Naive thymus-derived CD4-positive, alpha-beta T cell (primary cell): ENCODE data around the gene SORCS2. TPM values are rescaled to one million over a fixed set of nuclear protein-coding genes. Genes with fewer than 3 reads are reported as not detected.

Experiments used
- ATAC-seq: fragments of 150-1000 bp; cut with Tn5 transposase; 2 replicates; pipeline ENCODE4 v1.10.0; 2021; ENCODE audit warnings: mild to moderate bottlenecking, moderate library complexity
- CTCF ChIA-PET: fragments of 350-600 bp; sonication (Branson Sonifier 250); formaldehyde crosslinking; loops from one replicate; lab custom pipeline; 2021; ENCODE audit warnings: antibody characterized with exemption; lab: Charles Lee
- POLR2A ChIA-PET: fragments of 350-600 bp; sonication (Branson Sonifier 250); formaldehyde crosslinking; loops from one replicate; lab custom pipeline; 2021; ENCODE audit warnings: antibody characterized with exemption, inconsistent platforms; lab: Charles Lee
- DNase-seq, 9 donors: peaks; one replicate each; pipeline versions ENCODE4 v3.0.0 to v3.0.0-alpha.2; 2020 to 2022; ENCODE audit warnings: mixed read lengths in 1 of 9
- H3K27ac ChIP-seq: one replicate; pipeline ENCODE4 v1.7.0; 2013; ENCODE audit warnings: mild to moderate bottlenecking, low read depth, low read length, moderate library complexity
- H3K27me3 ChIP-seq, 2 donors: one replicate each; pipeline ENCODE4 v1.7.0; 2013; ENCODE audit warnings: low read length in 2 of 2, mild to moderate bottlenecking in 2 of 2, moderate library complexity in 2 of 2; ENCODE audit not compliant: control insufficient read depth in 2 of 2, insufficient read depth in 2 of 2
- H3K36me3 ChIP-seq, 3 experiments: 1 replicate in 2 of 3; 2 replicates in 1 of 3; pipeline ENCODE4 v1.7.0; 2013; ENCODE audit warnings: low read length in 3 of 3, mild to moderate bottlenecking in 3 of 3, moderate library complexity in 1 of 3; ENCODE audit not compliant: insufficient read depth in 3 of 3, control insufficient read depth in 2 of 3
- H3K4me1 ChIP-seq, 2 donors: one replicate each; pipeline ENCODE4 v1.7.0; 2013; ENCODE audit warnings: low read length in 2 of 2, mild to moderate bottlenecking in 2 of 2, moderate library complexity in 1 of 2; ENCODE audit not compliant: control insufficient read depth in 2 of 2, insufficient read depth in 2 of 2
- H3K4me3 ChIP-seq: 2 replicates; pipeline ENCODE4 v1.7.0; 2013; ENCODE audit warnings: mild to moderate bottlenecking, low read length
- H3K9me3 ChIP-seq, 3 experiments: 1 replicate in 2 of 3; 2 replicates in 1 of 3; pipeline ENCODE4 v1.7.0; 2013; ENCODE audit warnings: low read length in 3 of 3; ENCODE audit not compliant: control insufficient read depth in 2 of 3
- H3K27ac Mint-ChIP-seq, 9 donors: one replicate each; pipeline ENCODE4 v1.8.0; 2020 to 2022; ENCODE audit warnings: mixed read lengths in 9 of 9, mild to moderate bottlenecking in 8 of 9, moderate library complexity in 5 of 9, inconsistent platforms in 2 of 9
- H3K27me3 Mint-ChIP-seq, 5 donors: one replicate each; pipeline ENCODE4 v1.8.0; 2021 to 2022; ENCODE audit warnings: mixed read lengths in 5 of 5, mild to moderate bottlenecking in 1 of 5
- H3K36me3 Mint-ChIP-seq, 5 donors: one replicate each; pipeline ENCODE4 v1.8.0; 2020 to 2022; ENCODE audit warnings: mixed read lengths in 5 of 5, mild to moderate bottlenecking in 3 of 5, inconsistent platforms in 1 of 5
- H3K4me1 Mint-ChIP-seq, 7 donors: one replicate each; pipeline ENCODE4 v1.8.0; 2020 to 2022; ENCODE audit warnings: mixed read lengths in 7 of 7, mild to moderate bottlenecking in 3 of 7, inconsistent platforms in 1 of 7
- H3K4me3 Mint-ChIP-seq, 10 donors: one replicate each; pipeline ENCODE4 v1.8.0; 2020 to 2022; ENCODE audit warnings: mild to moderate bottlenecking in 10 of 10, mixed read lengths in 10 of 10, moderate library complexity in 6 of 10, inconsistent platforms in 2 of 10
- H3K9me3 Mint-ChIP-seq, 11 donors: one replicate each; pipeline ENCODE4 v1.8.0; 2020 to 2022; ENCODE audit warnings: mixed read lengths in 11 of 11, mild to moderate bottlenecking in 4 of 11, inconsistent platforms in 1 of 11, moderate library complexity in 1 of 11
- intact Hi-C, 2 donors: fragments of 100-400 bp; cut with micrococcal nuclease; formaldehyde crosslinking; loops; one replicate each; pipeline ENCODE4 v1.15.1; 2023
- polyA plus RNA-seq, 2 donors: library from polyadenylated mRNA; unstranded; fragments of 300-500 nt; fragmentation: Illumina TruSeq; gene quantifications; one replicate each; pipeline ENCODE4 v1.2.3, GENCODE V29; 2021
- total RNA-seq, 6 experiments: library from RNA in 5 of 6; stranded (reverse) in 5 of 6; gene quantifications; 1 replicate in 5 of 6; 2 replicates in 1 of 6; pipeline ENCODE4 v1.2.3 and lab custom pipeline; 2021 to 2026

Gene SORCS2
- total and polyA plus RNA-seq, 7 experiments from 2014 or later: 0.10 TPM; not detected in 6

- peaks cover 0 to 2% (median 0%) of the 10 kb centered on the region in 11 donors for H3K9me3 Mint-ChIP-seq
- DNase-seq (no peak), ATAC-seq (no peak)
- intact Hi-C loops: no loop called here
- ChIA-PET POLR2A (no interaction called here), CTCF (no interaction called here)
- H3K36me3 Mint-ChIP-seq: peaks cover 0 to 4% (median 0%) of the 10 kb centered on the region in 5 donors
- Histone ChIP-seq H3K27me3 (no peaks in the 10 kb centered on the region), H3K36me3 (no peaks in the 10 kb centered on the region), H3K4me1 (no peaks in the 10 kb centered on the region), H3K9me3 (no peaks in the 10 kb centered on the region), H3K27ac (no peak overlapping the region), H3K4me3 (no peak overlapping the region)
- peaks cover 0 to 14% (median 0%) of the 10 kb centered on the region in 7 donors for H3K4me1 Mint-ChIP-seq
- H3K27me3 Mint-ChIP-seq: peaks cover 3 to 28% (median 14%) of the 10 kb centered on the region in 5 donors
- no peak overlapping the region for H3K4me3 Mint-ChIP-seq
- H3K27ac Mint-ChIP-seq: no peak overlapping the region
Measured at GRCh38 chr4:7631288-7632014, 439.1 kb downstream of the SORCS2 start.

- no peak overlapping the region for H3K27ac Mint-ChIP-seq
- no peak overlapping the region for H3K27ac ChIP-seq
- peaks cover 0 to 2% (median 0%) of the 10 kb centered on the region in 11 donors for H3K9me3 Mint-ChIP-seq
Measured at GRCh38 chr4:7632341-7632740, 440.0 kb downstream of the SORCS2 start.

GRCh38 chr4:7632971-7633370 lies 440.6 kb downstream of the SORCS2 start:
- Histone ChIP-seq H3K4me1 (no peaks in the 10 kb centered on the region), H3K27me3 (no peaks in the 10 kb centered on the region), H3K27ac (no peak overlapping the region), H3K36me3 (no peaks in the 10 kb centered on the region), H3K4me3 (no peak overlapping the region), H3K9me3 (no peaks in the 10 kb centered on the region)
- Mint-ChIP-seq H3K27me3 (peaks cover 3 to 28% (median 16%) of the 10 kb centered on the region in 5 donors), H3K4me1 (peaks cover 0 to 14% (median 0%) of the 10 kb centered on the region in 7 donors), H3K4me3 (no peak overlapping the region), H3K36me3 (peaks cover 0 to 4% (median 0%) of the 10 kb centered on the region in 5 donors), H3K27ac (no peak overlapping the region), H3K9me3 (peaks cover 0 to 2% (median 0%) of the 10 kb centered on the region in 11 donors)
- DNase-seq (no peak), ATAC-seq (no peak)
- intact Hi-C loops: no loop called here
- ChIA-PET POLR2A (no interaction called here), CTCF (no interaction called here)

More at GRCh38 chr4:7632341-7632740, 440.0 kb downstream of the SORCS2 start:
- DNase-seq: no peak
- Histone ChIP-seq H3K27me3 (no peaks in the 10 kb centered on the region), H3K36me3 (no peaks in the 10 kb centered on the region), H3K4me3 (no peak overlapping the region), H3K9me3 (no peaks in the 10 kb centered on the region), H3K4me1 (no peaks in the 10 kb centered on the region)
- ATAC-seq: no peak
- Mint-ChIP-seq H3K27me3 (peaks cover 3 to 28% (median 16%) of the 10 kb centered on the region in 5 donors), H3K4me1 (peaks cover 0 to 14% (median 0%) of the 10 kb centered on the region in 7 donors), H3K4me3 (no peak overlapping the region), H3K36me3 (peaks cover 0 to 4% (median 0%) of the 10 kb centered on the region in 5 donors)
- ChIA-PET CTCF (no interaction called here), POLR2A (no interaction called here)
- intact Hi-C loops: no loop called here

GRCh38 chr4:7634661-7635251 lies 442.4 kb downstream of the SORCS2 start:
- Histone ChIP-seq H3K27ac (no peak overlapping the region), H3K4me1 (no peaks in the 10 kb centered on the region), H3K36me3 (no peaks in the 10 kb centered on the region), H3K4me3 (no peak overlapping the region), H3K9me3 (no peaks in the 10 kb centered on the region), H3K27me3 (no peaks in the 10 kb centered on the region)
- peaks cover 0 to 3% (median 0%) of the 10 kb centered on the region in 5 donors for H3K36me3 Mint-ChIP-seq
- H3K27ac Mint-ChIP-seq: no peak overlapping the region
- ATAC-seq (peak; percentile 46), DNase-seq (no peak)
- H3K4me1 Mint-ChIP-seq: peaks cover 0 to 14% (median 0%) of the 10 kb centered on the region in 7 donors
- intact Hi-C loops: no loop called here
- POLR2A ChIA-PET: no interaction called here
- no peak overlapping the region for H3K4me3 Mint-ChIP-seq
- H3K9me3 Mint-ChIP-seq: peaks cover 0 to 1% (median 0%) of the 10 kb centered on the region in 11 donors
- H3K27me3 Mint-ChIP-seq: peaks cover 3 to 27% (median 14%) of the 10 kb centered on the region in 5 donors
- CTCF ChIA-PET: no interaction called here

- no peak for ATAC-seq
- ChIA-PET CTCF (no interaction called here), POLR2A (no interaction called here)
- Mint-ChIP-seq H3K4me1 (peaks cover 0 to 14% (median 0%) of the 10 kb centered on the region in 7 donors), H3K9me3 (no peaks in the 10 kb centered on the region), H3K4me3 (no peak overlapping the region), H3K27me3 (peaks cover 3 to 20% (median 13%) of the 10 kb centered on the region in 5 donors), H3K27ac (no peak overlapping the region), H3K36me3 (no peaks in the 10 kb centered on the region)
- Histone ChIP-seq H3K27me3 (no peaks in the 10 kb centered on the region), H3K36me3 (no peaks in the 10 kb centered on the region), H3K4me3 (no peak overlapping the region), H3K4me1 (no peaks in the 10 kb centered on the region), H3K9me3 (no peaks in the 10 kb centered on the region), H3K27ac (no peak overlapping the region)
- DNase-seq: no peak
- intact Hi-C loops: no loop called here
Measured at GRCh38 chr4:7635445-7636239, 443.3 kb downstream of the SORCS2 start.

- no peak overlapping the region for H3K4me3 Mint-ChIP-seq
Measured at GRCh38 chr4:7636240-7636508, 443.8 kb downstream of the SORCS2 start.

More at GRCh38 chr4:7636240-7636508, 443.8 kb downstream of the SORCS2 start:
- no peaks in the 10 kb centered on the region for H3K9me3 ChIP-seq
- DNase-seq: no peak
- H3K36me3 Mint-ChIP-seq: peaks cover 0 to 2% (median 0%) of the 10 kb centered on the region in 5 donors
- no peak for ATAC-seq
- H3K4me3 ChIP-seq: no peak overlapping the region
- H3K36me3 ChIP-seq: no peaks in the 10 kb centered on the region
- no peak overlapping the region for H3K27ac Mint-ChIP-seq
- peaks cover 3 to 20% (median 8%) of the 10 kb centered on the region in 5 donors for H3K27me3 Mint-ChIP-seq
- intact Hi-C loops: no loop called here
- peaks cover 0 to 14% (median 0%) of the 10 kb centered on the region in 7 donors for H3K4me1 Mint-ChIP-seq
- H3K27ac ChIP-seq: no peak overlapping the region
- ChIA-PET POLR2A (no interaction called here), CTCF (no interaction called here)
- no peaks in the 10 kb centered on the region for H3K27me3 ChIP-seq
- H3K9me3 Mint-ChIP-seq: peaks cover 0 to 2% (median 0%) of the 10 kb centered on the region in 11 donors
- no peaks in the 10 kb centered on the region for H3K4me1 ChIP-seq
